ENCODE measurements around the gene ADAM12.

The ADAM12 gene

GRCh38 chr10:125985557-125986240, 402.6 kb downstream of the ADAM12 start:
- no peak for DNase-seq (ENCODE audit: low read depth)
- TF ChIP-seq, protein P1, sequence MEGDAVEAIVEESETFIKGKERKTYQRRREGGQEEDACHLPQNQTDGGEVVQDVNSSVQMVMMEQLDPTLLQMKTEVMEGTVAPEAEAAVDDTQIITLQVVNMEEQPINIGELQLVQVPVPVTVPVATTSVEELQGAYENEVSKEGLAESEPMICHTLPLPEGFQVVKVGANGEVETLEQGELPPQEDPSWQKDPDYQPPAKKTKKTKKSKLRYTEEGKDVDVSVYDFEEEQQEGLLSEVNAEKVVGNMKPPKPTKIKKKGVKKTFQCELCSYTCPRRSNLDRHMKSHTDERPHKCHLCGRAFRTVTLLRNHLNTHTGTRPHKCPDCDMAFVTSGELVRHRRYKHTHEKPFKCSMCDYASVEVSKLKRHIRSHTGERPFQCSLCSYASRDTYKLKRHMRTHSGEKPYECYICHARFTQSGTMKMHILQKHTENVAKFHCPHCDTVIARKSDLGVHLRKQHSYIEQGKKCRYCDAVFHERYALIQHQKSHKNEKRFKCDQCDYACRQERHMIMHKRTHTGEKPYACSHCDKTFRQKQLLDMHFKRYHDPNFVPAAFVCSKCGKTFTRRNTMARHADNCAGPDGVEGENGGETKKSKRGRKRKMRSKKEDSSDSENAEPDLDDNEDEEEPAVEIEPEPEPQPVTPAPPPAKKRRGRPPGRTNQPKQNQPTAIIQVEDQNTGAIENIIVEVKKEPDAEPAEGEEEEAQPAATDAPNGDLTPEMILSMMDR (IDR thresholded peaks at IDR 0.05; ENCODE audit: control insufficient read depth, extremely low read depth, insufficient read depth), result no peak
- no peak overlapping the region for H3K4me3 ChIP-seq (ENCODE audit: low read depth, low read length)

GRCh38 chr10:125984865-125985495, 403.3 kb downstream of the ADAM12 start:
- DNase-seq (ENCODE audit: low read depth), result no peak
- TF ChIP-seq, protein P1 (IDR thresholded peaks at IDR 0.05; ENCODE audit: control insufficient read depth, extremely low read depth, insufficient read depth), result no peak
- no peak overlapping the region for H3K4me3 ChIP-seq (ENCODE audit: low read depth, low read length)

- no peak overlapping the region for H3K4me3 ChIP-seq (ENCODE audit: low read depth, low read length)
- TF ChIP-seq, protein P1 (IDR thresholded peaks at IDR 0.05; ENCODE audit: control insufficient read depth, extremely low read depth, insufficient read depth), result no peak
- DNase-seq (ENCODE audit: low read depth), result no peak
These were observed 403.9 kb downstream of the ADAM12 start for GRCh38 chr10:125984346-125984745.

DNA sequence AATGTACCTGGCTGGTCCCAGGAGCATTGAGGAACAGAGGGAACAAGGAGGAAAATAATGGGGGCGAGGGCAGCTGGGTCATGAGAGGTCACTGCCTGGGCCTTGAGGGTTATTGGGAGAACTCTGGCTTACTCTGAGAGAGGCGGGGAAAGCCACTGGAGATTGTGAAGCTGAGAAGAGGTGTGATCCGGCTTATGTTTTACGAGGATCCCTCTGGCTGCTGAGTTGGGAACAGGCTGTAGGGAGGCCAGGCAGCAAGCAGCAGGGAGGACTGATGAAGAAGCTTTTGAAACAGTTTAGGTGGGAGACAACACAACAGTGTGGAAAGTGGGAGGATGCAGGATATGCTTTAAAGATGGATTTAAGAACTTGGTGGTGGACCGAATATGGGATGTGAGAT, 404.6 kb downstream of the ADAM12 start:
- TF ChIP-seq, protein P1 (IDR thresholded peaks at IDR 0.05; ENCODE audit: control insufficient read depth, extremely low read depth, insufficient read depth), result peak; percentile 16; the same call in 1 of the 2 replicates
- no peak overlapping the region for H3K4me3 ChIP-seq (ENCODE audit: low read depth, low read length)
- DNase-seq (ENCODE audit: low read depth), result no peak

DNA sequence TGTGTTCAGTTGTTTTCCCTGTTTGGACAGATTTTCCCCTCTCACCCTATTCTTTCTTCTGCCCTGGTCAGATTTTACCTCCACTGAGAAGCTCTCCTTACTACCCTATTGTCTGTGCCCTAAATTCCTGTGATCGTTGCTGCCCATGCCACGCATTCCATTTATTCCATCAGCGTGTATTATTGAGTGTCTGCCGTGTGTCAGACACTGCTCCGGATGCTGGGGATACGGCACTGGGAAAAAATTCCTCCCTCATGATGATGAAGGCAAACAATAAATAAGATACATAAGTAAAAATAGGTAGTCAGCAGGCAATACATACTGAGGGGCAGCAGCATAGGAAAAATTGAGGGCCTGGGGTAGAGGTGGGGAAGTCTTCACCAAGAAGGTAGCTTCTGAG, 405.1 kb downstream of the ADAM12 start:
- DNase-seq (ENCODE audit: low read depth), result no peak
- H3K4me3 ChIP-seq (ENCODE audit: low read depth, low read length), result no peak overlapping the region
- TF ChIP-seq, protein P1 (IDR thresholded peaks at IDR 0.05; ENCODE audit: control insufficient read depth, extremely low read depth, insufficient read depth), result no peak

- TF ChIP-seq, protein P1 (IDR thresholded peaks at IDR 0.05; ENCODE audit: control insufficient read depth, extremely low read depth, insufficient read depth), result peak; percentile 64
- H3K4me3 ChIP-seq (ENCODE audit: low read depth, low read length), result no peak overlapping the region
- peak; percentile 40 for DNase-seq (ENCODE audit: low read depth)
These were observed 405.9 kb downstream of the ADAM12 start for GRCh38 chr10:125982260-125982948.

Measured in LNCaP clone FGC (cell line).